Measurements from ENCODE around the gene MYO6. TPM values are rescaled to one million over a fixed set of nuclear protein-coding genes. Genes with fewer than 3 reads are reported as not detected.

Gene MYO6
- total RNA-seq, 1 experiment from 2014 or later, result 26.8 TPM

DNA sequence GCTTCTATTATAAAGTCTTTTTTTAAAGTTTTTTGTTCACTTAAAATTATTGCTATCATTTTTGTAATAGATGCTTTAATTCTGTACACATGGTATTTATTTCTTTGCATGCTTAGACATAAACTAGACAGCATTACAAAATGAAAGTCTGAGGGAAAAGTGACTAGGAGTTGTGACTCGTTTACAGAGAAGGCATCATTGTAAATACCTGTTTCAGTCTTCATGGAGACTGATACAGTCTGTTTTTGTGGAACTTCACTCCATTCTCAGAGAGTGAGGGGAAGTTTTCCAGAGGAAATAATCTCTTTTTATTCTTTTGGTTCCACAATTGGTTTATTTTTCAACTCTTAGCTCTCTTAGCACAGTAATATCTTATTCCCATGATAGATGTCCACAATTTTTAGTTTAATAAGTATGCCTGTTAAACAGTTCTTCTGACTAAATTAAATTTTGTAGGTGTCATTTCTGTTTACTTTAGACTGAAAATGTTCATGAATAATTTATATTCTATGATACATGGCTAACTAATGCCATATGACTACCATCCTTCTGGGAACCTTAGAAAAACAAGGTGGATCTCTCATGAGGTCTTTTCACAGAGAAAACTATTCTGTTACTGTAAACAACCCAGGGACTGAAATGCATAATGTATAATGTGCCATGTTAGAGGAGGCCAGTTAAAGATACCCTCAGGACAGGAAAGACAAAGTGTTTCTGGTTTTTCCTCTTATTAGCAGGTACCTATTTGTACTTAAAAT is 69.2 kb downstream of the MYO6 start:
- intact Hi-C loops (cut with micrococcal nuclease), result no loop called here
- DNase-seq (ENCODE audit: unreplicated experiment), result no peak
- Mint-ChIP-seq H3K27me3 (ENCODE audit: insufficient read depth, unreplicated experiment) (no peaks in the 10 kb centered on the region), H3K4me3 (ENCODE audit: unreplicated experiment) (no peak overlapping the region), H3K36me3 (ENCODE audit: insufficient read depth, unreplicated experiment) (peaks cover 9% of the 10 kb centered on the region), H3K9me3 (ENCODE audit: unreplicated experiment) (no peaks in the 10 kb centered on the region), H3K4me1 (ENCODE audit: insufficient read depth, unreplicated experiment) (no peaks in the 10 kb centered on the region), H3K27ac (ENCODE audit: low read depth, unreplicated experiment) (no peak overlapping the region)
- ChIA-PET CTCF (no interaction called here), POLR2A (no interaction called here)
- TF ChIP-seq, protein P1, sequence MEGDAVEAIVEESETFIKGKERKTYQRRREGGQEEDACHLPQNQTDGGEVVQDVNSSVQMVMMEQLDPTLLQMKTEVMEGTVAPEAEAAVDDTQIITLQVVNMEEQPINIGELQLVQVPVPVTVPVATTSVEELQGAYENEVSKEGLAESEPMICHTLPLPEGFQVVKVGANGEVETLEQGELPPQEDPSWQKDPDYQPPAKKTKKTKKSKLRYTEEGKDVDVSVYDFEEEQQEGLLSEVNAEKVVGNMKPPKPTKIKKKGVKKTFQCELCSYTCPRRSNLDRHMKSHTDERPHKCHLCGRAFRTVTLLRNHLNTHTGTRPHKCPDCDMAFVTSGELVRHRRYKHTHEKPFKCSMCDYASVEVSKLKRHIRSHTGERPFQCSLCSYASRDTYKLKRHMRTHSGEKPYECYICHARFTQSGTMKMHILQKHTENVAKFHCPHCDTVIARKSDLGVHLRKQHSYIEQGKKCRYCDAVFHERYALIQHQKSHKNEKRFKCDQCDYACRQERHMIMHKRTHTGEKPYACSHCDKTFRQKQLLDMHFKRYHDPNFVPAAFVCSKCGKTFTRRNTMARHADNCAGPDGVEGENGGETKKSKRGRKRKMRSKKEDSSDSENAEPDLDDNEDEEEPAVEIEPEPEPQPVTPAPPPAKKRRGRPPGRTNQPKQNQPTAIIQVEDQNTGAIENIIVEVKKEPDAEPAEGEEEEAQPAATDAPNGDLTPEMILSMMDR (IDR thresholded peaks at IDR 0.05; ENCODE audit: unreplicated experiment), result no peak
- BruUV-seq (replicated peaks), result no TSS peak

GRCh38 chr6:75819776-75820487 is 70.9 kb downstream of the MYO6 start:
- no peaks in the 10 kb centered on the region for H3K4me1 Mint-ChIP-seq (ENCODE audit: insufficient read depth, unreplicated experiment)
- ChIA-PET CTCF (no interaction called here), POLR2A (no interaction called here)
- BruUV-seq (replicated peaks), result no TSS peak
- H3K9me3 Mint-ChIP-seq (ENCODE audit: unreplicated experiment), result no peaks in the 10 kb centered on the region
- intact Hi-C loops (cut with micrococcal nuclease), result no loop called here
- DNase-seq (ENCODE audit: unreplicated experiment), result no peak
- H3K27me3 Mint-ChIP-seq (ENCODE audit: insufficient read depth, unreplicated experiment), result no peaks in the 10 kb centered on the region
- H3K4me3 Mint-ChIP-seq (ENCODE audit: unreplicated experiment), result no peak overlapping the region
- H3K36me3 Mint-ChIP-seq (ENCODE audit: insufficient read depth, unreplicated experiment), result peaks cover 8% of the 10 kb centered on the region
- H3K27ac Mint-ChIP-seq (ENCODE audit: low read depth, unreplicated experiment), result no peak overlapping the region
- TF ChIP-seq, protein P1 (IDR thresholded peaks at IDR 0.05; ENCODE audit: unreplicated experiment), result no peak

DNA sequence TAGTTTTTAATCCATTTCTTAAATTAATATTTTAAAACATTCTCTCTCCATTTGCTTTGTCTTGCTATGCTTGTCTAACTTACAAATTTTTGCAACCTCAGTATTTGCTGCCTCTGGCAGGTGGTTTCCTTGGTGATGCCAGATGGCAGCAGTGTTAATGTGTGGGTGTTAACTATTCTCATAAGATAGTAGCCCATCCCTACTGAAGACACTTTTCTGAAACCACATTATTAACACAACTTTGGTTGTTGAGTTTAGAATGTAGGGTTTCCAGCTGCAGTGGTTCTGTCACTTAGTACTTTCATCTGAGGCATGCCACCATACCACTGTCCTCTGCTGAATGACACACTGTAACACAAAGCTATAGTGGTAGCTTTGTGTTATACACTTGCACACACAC is 75.1 kb downstream of the MYO6 start:
- TF ChIP-seq, protein P1 (IDR thresholded peaks at IDR 0.05; ENCODE audit: unreplicated experiment), result no peak
- DNase-seq (ENCODE audit: unreplicated experiment), result no peak
- Mint-ChIP-seq H3K27me3 (ENCODE audit: insufficient read depth, unreplicated experiment) (no peaks in the 10 kb centered on the region), H3K9me3 (ENCODE audit: unreplicated experiment) (no peaks in the 10 kb centered on the region), H3K4me1 (ENCODE audit: insufficient read depth, unreplicated experiment) (no peaks in the 10 kb centered on the region), H3K27ac (ENCODE audit: low read depth, unreplicated experiment) (no peak overlapping the region), H3K4me3 (ENCODE audit: unreplicated experiment) (no peak overlapping the region), H3K36me3 (ENCODE audit: insufficient read depth, unreplicated experiment) (peaks cover 8% of the 10 kb centered on the region)
- BruUV-seq (replicated peaks), result no TSS peak
- POLR2A ChIA-PET, result interaction anchor here (0.5 kb wide), 1 partner anchor 70 kb away, joined by 3 read pairs; no protein-coding TSS in a partner anchor
- intact Hi-C loops (cut with micrococcal nuclease), result no loop called here
- CTCF ChIA-PET, result interaction anchor here (1.6 kb wide), 1 partner anchor 11 kb away, joined by 5 read pairs; no protein-coding TSS in a partner anchor

DNA sequence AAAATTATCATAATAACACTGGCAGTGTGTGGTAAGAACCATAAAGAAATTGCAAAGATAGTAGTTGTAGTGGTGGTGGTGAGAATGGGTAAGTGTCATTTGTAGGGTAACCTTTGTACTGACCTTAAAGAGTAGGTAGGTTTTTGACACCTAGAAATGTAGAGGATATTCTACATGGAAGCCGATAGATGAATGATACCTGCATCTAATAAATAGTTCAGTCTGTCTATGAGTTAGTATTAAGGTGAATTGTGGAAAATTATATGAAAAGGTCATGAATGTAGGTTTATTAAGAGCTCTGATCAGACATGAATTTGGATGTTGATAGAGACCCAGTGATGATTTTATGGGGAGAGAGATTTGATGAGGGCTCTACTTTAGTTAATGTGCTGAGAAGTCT is 78.1 kb downstream of the MYO6 start:
- Mint-ChIP-seq H3K9me3 (ENCODE audit: unreplicated experiment) (no peaks in the 10 kb centered on the region), H3K4me1 (ENCODE audit: insufficient read depth, unreplicated experiment) (no peaks in the 10 kb centered on the region), H3K4me3 (ENCODE audit: unreplicated experiment) (no peak overlapping the region), H3K27ac (ENCODE audit: low read depth, unreplicated experiment) (no peak overlapping the region), H3K27me3 (ENCODE audit: insufficient read depth, unreplicated experiment) (no peaks in the 10 kb centered on the region), H3K36me3 (ENCODE audit: insufficient read depth, unreplicated experiment) (peaks cover 22% of the 10 kb centered on the region)
- CTCF ChIA-PET, result interaction anchor here (0.6 kb wide), 1 partner anchor 1892 kb away, joined by 3 read pairs; no protein-coding TSS in a partner anchor
- DNase-seq (ENCODE audit: unreplicated experiment), result no peak
- intact Hi-C loops (cut with micrococcal nuclease), result no loop called here
- no TSS peak for BruUV-seq (replicated peaks)
- TF ChIP-seq, protein P1 (IDR thresholded peaks at IDR 0.05; ENCODE audit: unreplicated experiment), result no peak
- POLR2A ChIA-PET, result no interaction called here
